GM19467 (cell line): Measurements from ENCODE around the gene HECW1.

Experiments used
- ATAC-seq: cut with Tn5 transposase; IDR thresholded peaks from one replicate; pipeline ENCODE4 v1.9.1; 2021; ENCODE audit warnings: mild to moderate bottlenecking, moderate library complexity; ENCODE audit not compliant: unreplicated experiment

The HECW1 gene

GRCh38 chr7:43142703-43143102 is 30.3 kb downstream of the HECW1 start:
- no peak for ATAC-seq

- ATAC-seq = no peak
Observed at GRCh38 chr7:43143918-43144589, 31.6 kb downstream of the HECW1 start.

GRCh38 chr7:43148161-43148731 is 35.8 kb downstream of the HECW1 start:
- ATAC-seq = no peak

GRCh38 chr7:43151076-43151475 is 38.6 kb downstream of the HECW1 start:
- ATAC-seq = no peak

GRCh38 chr7:43152696-43153095 is 40.2 kb downstream of the HECW1 start:
- no peak for ATAC-seq

- no peak for ATAC-seq
Observed at GRCh38 chr7:43155636-43156035, 43.2 kb downstream of the HECW1 start.

- no peak for ATAC-seq
Observed at GRCh38 chr7:43163885-43164284, 51.4 kb downstream of the HECW1 start.

- no peak for ATAC-seq
Observed at GRCh38 chr7:43164757-43165156, 52.3 kb downstream of the HECW1 start.

- ATAC-seq = no peak
Observed at GRCh38 chr7:43166686-43167085, 54.2 kb downstream of the HECW1 start.

- no peak for ATAC-seq
Observed at GRCh38 chr7:43169076-43169475, 56.6 kb downstream of the HECW1 start.

GRCh38 chr7:43170571-43170970 is 58.1 kb downstream of the HECW1 start:
- no peak for ATAC-seq

GRCh38 chr7:43175570-43176200 is 63.2 kb downstream of the HECW1 start:
- ATAC-seq = no peak

GRCh38 chr7:43179393-43179792 is 66.9 kb downstream of the HECW1 start:
- no peak for ATAC-seq

- ATAC-seq = no peak
Observed at GRCh38 chr7:43192806-43193460, 80.5 kb downstream of the HECW1 start.

GRCh38 chr7:43193893-43194292 is 81.4 kb downstream of the HECW1 start:
- ATAC-seq = no peak

- no peak for ATAC-seq
Observed at GRCh38 chr7:43195256-43195655, 82.8 kb downstream of the HECW1 start.

- ATAC-seq = no peak
Observed at GRCh38 chr7:43195768-43196167, 83.3 kb downstream of the HECW1 start.

GRCh38 chr7:43196379-43196778 is 83.9 kb downstream of the HECW1 start:
- ATAC-seq = no peak

- no peak for ATAC-seq
Observed at GRCh38 chr7:43198016-43198415, 85.6 kb downstream of the HECW1 start.

- ATAC-seq = no peak
Observed at GRCh38 chr7:43198599-43199090, 86.2 kb downstream of the HECW1 start.

GRCh38 chr7:43199371-43200160 is 87.1 kb downstream of the HECW1 start:
- no peak for ATAC-seq
